ENCODE measurements around the gene RPEL1.

DNA sequence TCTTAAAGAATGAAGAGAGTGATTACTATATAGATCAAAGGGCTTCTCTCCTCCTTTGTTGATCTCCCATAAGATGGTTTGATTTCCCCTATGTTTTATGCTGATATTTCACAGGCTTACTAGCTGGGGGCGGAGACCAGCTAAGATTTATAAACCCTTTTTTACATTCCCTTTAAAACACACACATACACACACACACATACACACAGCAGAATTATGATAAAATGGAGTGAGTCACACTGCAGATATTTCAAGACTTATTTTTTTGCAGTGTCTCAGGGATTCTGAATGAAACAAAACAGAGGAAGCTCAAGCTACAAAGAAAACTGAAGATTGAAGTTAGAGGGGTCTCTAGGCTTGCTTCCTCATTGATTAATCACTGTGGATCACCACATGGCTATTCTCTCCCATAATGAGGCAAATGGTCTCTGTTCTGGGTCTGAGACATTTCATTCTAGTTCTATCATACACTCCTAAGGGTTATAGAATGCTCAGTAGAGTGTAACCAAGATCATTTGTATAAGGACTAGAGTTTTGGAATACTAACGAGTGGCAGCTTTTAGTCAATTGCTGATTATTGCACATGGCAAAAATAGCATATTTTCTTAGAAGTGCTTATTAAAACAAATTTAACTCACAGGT is 49.8 kb downstream of the RPEL1 start:
- TF ChIP-seq, protein P1, sequence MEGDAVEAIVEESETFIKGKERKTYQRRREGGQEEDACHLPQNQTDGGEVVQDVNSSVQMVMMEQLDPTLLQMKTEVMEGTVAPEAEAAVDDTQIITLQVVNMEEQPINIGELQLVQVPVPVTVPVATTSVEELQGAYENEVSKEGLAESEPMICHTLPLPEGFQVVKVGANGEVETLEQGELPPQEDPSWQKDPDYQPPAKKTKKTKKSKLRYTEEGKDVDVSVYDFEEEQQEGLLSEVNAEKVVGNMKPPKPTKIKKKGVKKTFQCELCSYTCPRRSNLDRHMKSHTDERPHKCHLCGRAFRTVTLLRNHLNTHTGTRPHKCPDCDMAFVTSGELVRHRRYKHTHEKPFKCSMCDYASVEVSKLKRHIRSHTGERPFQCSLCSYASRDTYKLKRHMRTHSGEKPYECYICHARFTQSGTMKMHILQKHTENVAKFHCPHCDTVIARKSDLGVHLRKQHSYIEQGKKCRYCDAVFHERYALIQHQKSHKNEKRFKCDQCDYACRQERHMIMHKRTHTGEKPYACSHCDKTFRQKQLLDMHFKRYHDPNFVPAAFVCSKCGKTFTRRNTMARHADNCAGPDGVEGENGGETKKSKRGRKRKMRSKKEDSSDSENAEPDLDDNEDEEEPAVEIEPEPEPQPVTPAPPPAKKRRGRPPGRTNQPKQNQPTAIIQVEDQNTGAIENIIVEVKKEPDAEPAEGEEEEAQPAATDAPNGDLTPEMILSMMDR (IDR thresholded peaks at IDR 0.05): no peak
- TF ChIP-seq POLR2A (IDR thresholded peaks at IDR 0.05): no peak
